Measurements from ENCODE around the gene KRT13. TPM values are rescaled to one million over a fixed set of nuclear protein-coding genes. Genes with fewer than 3 reads are reported as not detected.

The KRT13 gene
- total RNA-seq, 1 experiment from 2014 or later: not detected

GRCh38 chr17:41483531-41483930 lies 21.9 kb downstream of the KRT13 start:
- no peak for ATAC-seq
- Mint-ChIP-seq H3K36me3 (no peaks in the 10 kb centered on the region), H3K27ac (no peak overlapping the region), H3K4me1 (no peaks in the 10 kb centered on the region), H3K4me3 (no peak overlapping the region), H3K9me3 (no peaks in the 10 kb centered on the region), H3K27me3 (ENCODE audit: low read depth) (peaks cover 17% of the 10 kb centered on the region)
- DNase-seq (ENCODE audit: low spot score): no peak
- POLR2A ChIA-PET: no interaction called here
- CTCF ChIA-PET: interaction anchor here (1.1 to 10.9 kb wide), 2 partner anchors 65 to 179 kb away, joined by 3 to 160 read pairs; no protein-coding TSS in a partner anchor
- TF ChIP-seq OVOL2 (CRISPR knock-in tag; IDR thresholded peaks at IDR 0.05; ENCODE audit: borderline replicate concordance) (no peak), FOXP1 (CRISPR knock-in tag; IDR thresholded peaks at IDR 0.05; ENCODE audit: borderline replicate concordance) (no peak), PREB (CRISPR knock-in tag; IDR thresholded peaks at IDR 0.05; ENCODE audit: borderline replicate concordance) (no peak), ATF1 (CRISPR knock-in tag; IDR thresholded peaks at IDR 0.05) (no peak), EMX1 (CRISPR knock-in tag; IDR thresholded peaks at IDR 0.05) (no peak), RORB (CRISPR knock-in tag; IDR thresholded peaks at IDR 0.05) (no peak), RELA (CRISPR knock-in tag; IDR thresholded peaks at IDR 0.05; ENCODE audit: borderline replicate concordance) (no peak), HMGXB4 (CRISPR knock-in tag; IDR thresholded peaks at IDR 0.05) (no peak), GTF2I (CRISPR knock-in tag; conservative IDR thresholded peaks at IDR 0.05) (no peak)
- TF ChIP-seq, protein P1, sequence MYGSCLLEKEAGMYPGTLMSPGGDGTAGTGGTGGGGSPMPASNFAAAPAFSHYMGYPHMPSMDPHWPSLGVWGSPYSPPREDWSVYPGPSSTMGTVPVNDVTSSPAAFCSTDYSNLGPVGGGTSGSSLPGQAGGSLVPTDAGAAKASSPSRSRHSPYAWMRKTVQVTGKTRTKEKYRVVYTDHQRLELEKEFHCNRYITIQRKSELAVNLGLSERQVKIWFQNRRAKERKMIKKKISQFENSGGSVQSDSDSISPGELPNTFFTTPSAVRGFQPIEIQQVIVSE (CRISPR knock-in tag; IDR thresholded peaks at IDR 0.05; ENCODE audit: borderline replicate concordance): no peak
- TF ChIP-seq, protein P2, sequence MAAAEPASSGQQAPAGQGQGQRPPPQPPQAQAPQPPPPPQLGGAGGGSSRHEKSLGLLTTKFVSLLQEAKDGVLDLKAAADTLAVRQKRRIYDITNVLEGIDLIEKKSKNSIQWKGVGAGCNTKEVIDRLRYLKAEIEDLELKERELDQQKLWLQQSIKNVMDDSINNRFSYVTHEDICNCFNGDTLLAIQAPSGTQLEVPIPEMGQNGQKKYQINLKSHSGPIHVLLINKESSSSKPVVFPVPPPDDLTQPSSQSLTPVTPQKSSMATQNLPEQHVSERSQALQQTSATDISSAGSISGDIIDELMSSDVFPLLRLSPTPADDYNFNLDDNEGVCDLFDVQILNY (CRISPR knock-in tag; IDR thresholded peaks at IDR 0.05): no peak

DNA sequence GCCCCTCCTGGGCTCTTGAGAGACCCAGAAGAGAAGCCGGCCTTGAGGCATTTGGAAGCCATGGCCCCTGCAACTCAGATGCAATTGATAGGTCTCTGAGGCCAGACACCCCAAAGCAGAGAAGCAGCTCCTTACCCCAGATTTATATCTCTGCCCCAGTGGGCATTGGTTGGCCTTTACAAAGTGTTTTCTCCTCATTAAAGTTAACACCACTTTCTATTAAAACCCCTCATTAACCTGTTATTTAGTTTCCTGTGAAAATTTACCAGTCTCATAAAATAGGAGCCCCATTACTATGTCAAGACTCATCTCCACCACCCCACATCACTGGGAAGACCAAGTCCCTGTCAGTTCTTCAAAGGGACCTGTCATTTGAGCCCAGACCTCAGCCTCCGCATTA lies 24.4 kb downstream of the KRT13 start, which contains the start of gene KRT35:
Gene KRT35 (minus strand): TSS at position 116 of the 400 bp plus-strand sequence. CDS start 54 bp downstream, at position 62.
- DNase-seq (ENCODE audit: low spot score) (no peak), ATAC-seq (no peak)
- POLR2A ChIA-PET: no interaction called here
- no peak within 1 kb of the TSS for H3K27ac Mint-ChIP-seq
- no peaks in the 10 kb centered on the region for H3K9me3 Mint-ChIP-seq
- peaks cover 8% of the 10 kb centered on the region for H3K27me3 Mint-ChIP-seq (ENCODE audit: low read depth)
- H3K4me1 Mint-ChIP-seq: no peaks in the 10 kb centered on the region
- no peak within 1 kb of the TSS for H3K4me3 Mint-ChIP-seq
- no peaks in the 10 kb centered on the region for H3K36me3 Mint-ChIP-seq
- CTCF ChIA-PET: no interaction called here
- no peak for TF ChIP-seq RORB (CRISPR knock-in tag; IDR thresholded peaks at IDR 0.05)

GRCh38 chr17:41480581-41480980 lies 24.8 kb downstream of the KRT13 start:
- POLR2A ChIA-PET: no interaction called here
- ATAC-seq (no peak), DNase-seq (ENCODE audit: low spot score) (no peak)
- peaks cover 5% of the 10 kb centered on the region; the same call in 1 of the 2 replicates for H3K27me3 Mint-ChIP-seq (ENCODE audit: low read depth)
- no peaks in the 10 kb centered on the region for H3K36me3 Mint-ChIP-seq
- H3K9me3 Mint-ChIP-seq: no peaks in the 10 kb centered on the region
- CTCF ChIA-PET: interaction anchor here (2.0 kb wide), 1 partner anchor 68 kb away, joined by 6 read pairs; no protein-coding TSS in a partner anchor
- no peak overlapping the region for H3K4me3 Mint-ChIP-seq
- TF ChIP-seq, protein P2 (CRISPR knock-in tag; IDR thresholded peaks at IDR 0.05): no peak
- TF ChIP-seq ZNF317 (CRISPR knock-in tag; IDR thresholded peaks at IDR 0.05; ENCODE audit: borderline replicate concordance, low read depth) (no peak), JAZF1 (CRISPR knock-in tag; IDR thresholded peaks at IDR 0.05) (no peak), TCF7 (CRISPR knock-in tag; IDR thresholded peaks at IDR 0.05; ENCODE audit: low read depth) (no peak), ATF6 (CRISPR knock-in tag; IDR thresholded peaks at IDR 0.05) (no peak), MXD4 (CRISPR knock-in tag; IDR thresholded peaks at IDR 0.05; ENCODE audit: borderline replicate concordance) (no peak)
- TF ChIP-seq, protein P3, sequence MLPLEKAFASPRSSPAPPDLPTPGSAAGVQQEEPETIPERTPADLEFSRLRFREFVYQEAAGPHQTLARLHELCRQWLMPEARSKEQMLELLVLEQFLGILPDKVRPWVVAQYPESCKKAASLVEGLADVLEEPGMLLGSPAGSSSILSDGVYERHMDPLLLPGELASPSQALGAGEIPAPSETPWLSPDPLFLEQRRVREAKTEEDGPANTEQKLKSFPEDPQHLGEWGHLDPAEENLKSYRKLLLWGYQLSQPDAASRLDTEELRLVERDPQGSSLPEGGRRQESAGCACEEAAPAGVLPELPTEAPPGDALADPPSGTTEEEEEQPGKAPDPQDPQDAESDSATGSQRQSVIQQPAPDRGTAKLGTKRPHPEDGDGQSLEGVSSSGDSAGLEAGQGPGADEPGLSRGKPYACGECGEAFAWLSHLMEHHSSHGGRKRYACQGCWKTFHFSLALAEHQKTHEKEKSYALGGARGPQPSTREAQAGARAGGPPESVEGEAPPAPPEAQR (CRISPR knock-in tag; IDR thresholded peaks at IDR 0.05): no peak
- TF ChIP-seq, protein P4, sequence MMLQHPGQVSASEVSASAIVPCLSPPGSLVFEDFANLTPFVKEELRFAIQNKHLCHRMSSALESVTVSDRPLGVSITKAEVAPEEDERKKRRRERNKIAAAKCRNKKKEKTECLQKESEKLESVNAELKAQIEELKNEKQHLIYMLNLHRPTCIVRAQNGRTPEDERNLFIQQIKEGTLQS (CRISPR knock-in tag; conservative IDR thresholded peaks at IDR 0.05): no peak
- no peaks in the 10 kb centered on the region for H3K4me1 Mint-ChIP-seq
- no peak overlapping the region for H3K27ac Mint-ChIP-seq
